HCT116 (cell line): ENCODE results near the gene MUC21.

Experiments
- CEBPB ChIP-seq: IDR thresholded peaks from 2 replicates; pipeline ENCODE4 v1.6.1; 2012; ENCODE audit warnings: low read depth
- CTCF ChIP-seq, 3 experiments: fragments of 200-600 bp in 1 of 3; sonication (generic) in 1 of 3; IDR thresholded peaks in 2 of 3; conservative IDR thresholded peaks in 1 of 3; 2 replicates each; pipeline ENCODE4 v1.5.1; 2012 to 2017; ENCODE audit warnings: low read depth in 2 of 3, low read length in 2 of 3, antibody characterized with exemption in 1 of 3, borderline replicate concordance in 1 of 3, control low read depth in 1 of 3, mild to moderate bottlenecking in 1 of 3, mixed read lengths in 1 of 3, mixed run types in 1 of 3, moderate library complexity in 1 of 3; ENCODE audit not compliant: insufficient read depth in 1 of 3
- EZH2phosphoT487 ChIP-seq: fragments of 200-600 bp; IDR thresholded peaks from 2 replicates; pipeline ENCODE4 v1.6.1; 2018; ENCODE audit warnings: antibody characterized with exemption, borderline replicate concordance
- POLR2A ChIP-seq: IDR thresholded peaks from 2 replicates; pipeline ENCODE4 v1.7.0; 2011; ENCODE audit warnings: borderline replicate concordance; ENCODE audit not compliant: insufficient read depth, insufficient read length; ENCODE audit errors: extremely low read depth

- no peak for TF ChIP-seq CEBPB
- no peak for TF ChIP-seq CTCF (IDR thresholded peaks at IDR 0.05 in 2 of 3, conservative IDR thresholded peaks at IDR 0.05 in 1 of 3; ENCODE audit: borderline replicate concordance in 1 of 3, insufficient read depth in 1 of 3, low read depth in 2 of 3, low read length in 2 of 3)
- no peak for TF ChIP-seq POLR2A
- no peak for TF ChIP-seq EZH2phosphoT487
Measured at GRCh38 chr6:31033075-31033474, 49.6 kb downstream of the MUC21 start.
